IMR-90 (cell line): ENCODE measurements around the gene HAO2. TPM values are rescaled to one million over a fixed set of nuclear protein-coding genes. Genes with fewer than 3 reads are reported as not detected.

Source experiments
- ATAC-seq: fragments of 200-7000 bp; cut with Tn5 transposase; 2 replicates; pipeline ENCODE4 v1.9.1; 2020; ENCODE audit warnings: low read depth, mild to moderate bottlenecking, moderate library complexity
- BruUV-seq: library from RNA; stranded (reverse); fragments of 400-500 nt; replicated peaks from 2 replicates; lab custom pipeline; 2021; lab: Mats Ljungman, UMichigan
- CTCF ChIA-PET: fragments of 300-600 bp; formaldehyde crosslinking; extraction: SDS; loops from one replicate; lab custom pipeline; 2021; ENCODE audit warnings: antibody characterized with exemption; lab: Yijun Ruan, JAX
- POLR2A ChIA-PET: fragments of 300-600 bp; sonication (Branson Sonifier 250); formaldehyde crosslinking; loops from one replicate; lab custom pipeline; 2022; ENCODE audit warnings: antibody characterized with exemption; ENCODE audit not compliant: unreplicated experiment; lab: Charles Lee
- DNase-seq: peaks from one replicate; pipeline ENCODE4 v3.0.0; 2013
- H2AFZ ChIP-seq: replicated peaks from 2 replicates; pipeline ENCODE3; 2013; ENCODE audit warnings: low read length, mild to moderate bottlenecking; ENCODE audit not compliant: poor library complexity
- H2AK5ac ChIP-seq: 2 replicates; pipeline ENCODE4 v1.6.1; 2013; ENCODE audit warnings: low read depth, low read length, inconsistent platforms
- H2AK9ac ChIP-seq: replicated peaks from 2 replicates; pipeline ENCODE3; 2013; ENCODE audit warnings: mild to moderate bottlenecking, low read depth, low read length, moderate library complexity; ENCODE audit not compliant: poor library complexity
- H2BK120ac ChIP-seq: 2 replicates; pipeline ENCODE4 v1.6.1; 2013; ENCODE audit warnings: low read depth, low read length, inconsistent platforms
- H2BK15ac ChIP-seq: 3 replicates; pipeline ENCODE4 v1.6.1; 2013; ENCODE audit warnings: low read depth, low read length, inconsistent platforms
- H2BK20ac ChIP-seq: 2 replicates; pipeline ENCODE4 v1.6.1; 2013; ENCODE audit warnings: low read depth, mild to moderate bottlenecking, inconsistent platforms, low read length, moderate library complexity
- H2BK5ac ChIP-seq: 2 replicates; pipeline ENCODE4 v1.6.1; 2013; ENCODE audit warnings: mild to moderate bottlenecking, low read depth, low read length, inconsistent platforms; ENCODE audit not compliant: poor library complexity, severe bottlenecking
- H3K14ac ChIP-seq: replicated peaks from 2 replicates; pipeline ENCODE4 v1.6.1; 2013; ENCODE audit warnings: low read depth, low read length, inconsistent platforms
- H3K18ac ChIP-seq: 2 replicates; pipeline ENCODE4 v1.6.1; 2013; ENCODE audit warnings: low read depth, low read length, control low read depth
- H3K23ac ChIP-seq: 2 replicates; pipeline ENCODE4 v1.6.1; 2013; ENCODE audit warnings: low read depth, low read length, inconsistent platforms
- H3K27ac ChIP-seq: 2 replicates; pipeline ENCODE4 v1.5.1; 2013; ENCODE audit warnings: mild to moderate bottlenecking, control low read depth, low read length; ENCODE audit not compliant: insufficient read depth
- H3K27me3 ChIP-seq: 2 replicates; pipeline ENCODE4 v1.6.1; 2013; ENCODE audit warnings: low read length; ENCODE audit not compliant: control insufficient read depth, insufficient read depth
- H3K36me3 ChIP-seq: 2 replicates; pipeline ENCODE4 v1.6.1; 2013; ENCODE audit warnings: low read length, mixed read lengths; ENCODE audit not compliant: control insufficient read depth, insufficient read depth
- H3K4ac ChIP-seq: 2 replicates; pipeline ENCODE4 v1.6.1; 2013; ENCODE audit warnings: low read depth, low read length, inconsistent platforms
- H3K4me1 ChIP-seq: 2 replicates; pipeline ENCODE4 v1.6.1; 2013; ENCODE audit warnings: low read length, mixed read lengths; ENCODE audit not compliant: control insufficient read depth, insufficient read depth
- H3K4me2 ChIP-seq: 2 replicates; pipeline ENCODE4 v1.6.1; 2013; ENCODE audit warnings: low read depth, mild to moderate bottlenecking, control low read depth, low read length, moderate library complexity
- H3K4me3 ChIP-seq: 2 replicates; pipeline ENCODE4 v1.5.1; 2013; ENCODE audit warnings: low read depth, mild to moderate bottlenecking, control low read depth, low read length, moderate library complexity; ENCODE audit not compliant: insufficient read depth
- H3K56ac ChIP-seq: 2 replicates; pipeline ENCODE4 v1.6.1; 2013; ENCODE audit warnings: low read length, inconsistent platforms; ENCODE audit not compliant: insufficient read depth; ENCODE audit errors: extremely low read depth
- H3K79me1 ChIP-seq, 2 experiments: 2 replicates each; pipeline ENCODE4 v1.6.1; 2013; ENCODE audit warnings: low read length in 2 of 2, inconsistent platforms in 1 of 2, low read depth in 1 of 2
- H3K9ac ChIP-seq: 2 replicates; pipeline ENCODE4 v1.6.1; 2013; ENCODE audit warnings: low read depth, low read length, control low read depth
- H3K9me1 ChIP-seq: 2 replicates; pipeline ENCODE4 v1.6.1; 2013; ENCODE audit warnings: low read length, inconsistent platforms; ENCODE audit not compliant: insufficient read depth
- H3K9me3 ChIP-seq: 2 replicates; pipeline ENCODE4 v1.6.1; 2013; ENCODE audit warnings: low read length; ENCODE audit not compliant: control insufficient read depth, insufficient read depth
- H4K20me1 ChIP-seq: 2 replicates; pipeline ENCODE4 v1.6.1; 2013; ENCODE audit warnings: low read length, inconsistent platforms; ENCODE audit not compliant: insufficient read depth
- H4K5ac ChIP-seq: 2 replicates; pipeline ENCODE4 v1.6.1; 2013; ENCODE audit warnings: mild to moderate bottlenecking, low read depth, low read length, control low read depth
- H4K8ac ChIP-seq, 2 experiments: 2 replicates each; pipeline ENCODE4 v1.6.1; 2013; ENCODE audit warnings: low read depth in 2 of 2, low read length in 2 of 2, control low read depth in 1 of 2, inconsistent platforms in 1 of 2
- H4K91ac ChIP-seq: 2 replicates; pipeline ENCODE4 v1.6.1; 2013; ENCODE audit warnings: low read depth, low read length, inconsistent platforms; ENCODE audit not compliant: insufficient read depth
- MAFK ChIP-seq: IDR thresholded peaks from 2 replicates; pipeline ENCODE4 v1.6.1; 2012; ENCODE audit warnings: low read depth, low read length, improper control_type of control experiment
- MAZ ChIP-seq: IDR thresholded peaks from 2 replicates; pipeline ENCODE4 v1.6.1; 2012; ENCODE audit warnings: low read depth, mild to moderate bottlenecking, low read length, improper control_type of control experiment, moderate library complexity, borderline replicate concordance
- MXI1 ChIP-seq: IDR thresholded peaks from 2 replicates; pipeline ENCODE4 v1.6.1; 2012; ENCODE audit warnings: low read depth, mild to moderate bottlenecking, low read length, moderate library complexity, borderline replicate concordance
- NFE2L2 ChIP-seq: fragments of 150-350 bp; IDR thresholded peaks from 2 replicates; pipeline ENCODE4 v1.6.1; 2016; ENCODE audit warnings: low read depth, mild to moderate bottlenecking, low read length
- RAD21 ChIP-seq: IDR thresholded peaks from 2 replicates; pipeline ENCODE4 v1.6.1; 2012; ENCODE audit warnings: low read length, improper control_type of control experiment
- RCOR1 ChIP-seq: IDR thresholded peaks from 2 replicates; pipeline ENCODE4 v1.6.1; 2012; ENCODE audit warnings: mild to moderate bottlenecking, low read length, improper control_type of control experiment; ENCODE audit not compliant: insufficient replicate concordance
- RFX5 ChIP-seq: IDR thresholded peaks from 2 replicates; pipeline ENCODE4 v1.8.0; 2012; ENCODE audit warnings: low read depth, mild to moderate bottlenecking, low read length, moderate library complexity
- SMC3 ChIP-seq: fragments of 150-350 bp; IDR thresholded peaks from 2 replicates; pipeline ENCODE4 v1.6.1; 2016; ENCODE audit warnings: low read depth, mild to moderate bottlenecking, antibody characterized with exemption, low read length, moderate library complexity
- WGBS, 2 experiments: methylation state at CpG; one replicate each; pipeline versions ENCODE4 v1.1.5 to v1.1.7; 2013; ENCODE audit warnings: missing lambda C conversion rate in 2 of 2; ENCODE audit not compliant: insufficient read length in 1 of 2; ENCODE audit errors: extremely low coverage in 2 of 2; 5-methylcytosine and 5-hydroxymethylcytosine counted together
- dilution Hi-C: fragments of 300-500 bp; cut with HindIII; formaldehyde crosslinking; loops from one replicate; pipeline ENCODE4 v1.14.3; 2018; ENCODE audit warnings: low sequenced_read_pairs; ENCODE audit not compliant: unreplicated experiment
- in situ Hi-C: fragments of 300-500 bp; cut with MboI; formaldehyde crosslinking; loops from 3 replicates; pipeline ENCODE4 v1.14.3; 2019; ENCODE audit warnings: low sequenced_read_pairs, inconsistent platforms, mixed read lengths
- intact Hi-C: fragments of 100-400 bp; cut with micrococcal nuclease; formaldehyde crosslinking; loops from 2 replicates; pipeline ENCODE4 v1.10.0; 2022
- polyA plus RNA-seq, 3 experiments: library from polyadenylated mRNA; depleted of rRNA; stranded (reverse); fragments of >200 nt; gene quantifications; 2 replicates each; pipeline ENCODE4 v1.2.3, GENCODE V29; 2012; ENCODE audit warnings: low replicate concordance in 1 of 3
- total RNA-seq: library from RNA; depleted of rRNA; stranded (reverse); fragments of >200 nt; gene quantifications from 2 replicates; pipeline ENCODE4 v1.2.3, GENCODE V29; 2012
- TF ChIP-seq, protein P1 (sequence below): conservative IDR thresholded peaks from 2 replicates; pipeline ENCODE4 v1.5.1; 2012; ENCODE audit warnings: mild to moderate bottlenecking, low read depth, low read length, improper control_type of control experiment
- TF ChIP-seq, protein P2 (sequence below): fragments of 150-350 bp; IDR thresholded peaks from 2 replicates; pipeline ENCODE4 v1.6.1; 2016; ENCODE audit warnings: low read depth, mild to moderate bottlenecking, low read length, moderate library complexity, borderline replicate concordance
- TF ChIP-seq, protein P3 (sequence below): fragments of 150-350 bp; IDR thresholded peaks from 2 replicates; pipeline ENCODE4 v1.6.1; 2017; ENCODE audit warnings: mild to moderate bottlenecking, antibody characterized with exemption, low read length, low read depth

HAO2 gene
- total and polyA plus RNA-seq, 2 of the 4 experiments (the other 2 are of a cell fraction): not detected

DNA sequence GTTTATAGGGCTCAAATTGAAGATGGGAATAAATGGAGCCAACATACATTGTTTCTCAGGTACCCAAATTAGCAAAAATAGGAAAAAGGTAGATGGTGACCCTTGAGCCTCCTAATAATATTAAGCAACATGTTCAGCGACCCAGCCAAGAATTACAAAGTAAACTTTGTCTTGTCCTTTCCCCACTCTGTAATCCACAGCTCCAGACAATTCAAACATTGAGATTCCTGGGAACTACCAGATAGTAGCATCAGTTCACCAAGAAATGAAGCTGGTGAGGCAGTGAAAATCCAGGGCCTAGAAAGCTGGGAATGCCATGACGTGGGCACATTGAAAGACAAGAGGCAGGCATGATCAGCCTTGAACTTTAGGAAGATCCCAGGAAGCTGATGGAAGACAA, 11.7 kb downstream of the HAO2 start:
- no peak overlapping the region for H3K4me2 ChIP-seq
- no peak overlapping the region for H4K5ac ChIP-seq
- no peak overlapping the region for H2AFZ ChIP-seq
- H3K4ac ChIP-seq: no peak overlapping the region
- TF ChIP-seq MAFK (no peak), MAZ (no peak), NFE2L2 (no peak), MXI1 (no peak), SMC3 (no peak), RCOR1 (no peak), RFX5 (no peak), RAD21 (no peak)
- TF ChIP-seq, protein P1, sequence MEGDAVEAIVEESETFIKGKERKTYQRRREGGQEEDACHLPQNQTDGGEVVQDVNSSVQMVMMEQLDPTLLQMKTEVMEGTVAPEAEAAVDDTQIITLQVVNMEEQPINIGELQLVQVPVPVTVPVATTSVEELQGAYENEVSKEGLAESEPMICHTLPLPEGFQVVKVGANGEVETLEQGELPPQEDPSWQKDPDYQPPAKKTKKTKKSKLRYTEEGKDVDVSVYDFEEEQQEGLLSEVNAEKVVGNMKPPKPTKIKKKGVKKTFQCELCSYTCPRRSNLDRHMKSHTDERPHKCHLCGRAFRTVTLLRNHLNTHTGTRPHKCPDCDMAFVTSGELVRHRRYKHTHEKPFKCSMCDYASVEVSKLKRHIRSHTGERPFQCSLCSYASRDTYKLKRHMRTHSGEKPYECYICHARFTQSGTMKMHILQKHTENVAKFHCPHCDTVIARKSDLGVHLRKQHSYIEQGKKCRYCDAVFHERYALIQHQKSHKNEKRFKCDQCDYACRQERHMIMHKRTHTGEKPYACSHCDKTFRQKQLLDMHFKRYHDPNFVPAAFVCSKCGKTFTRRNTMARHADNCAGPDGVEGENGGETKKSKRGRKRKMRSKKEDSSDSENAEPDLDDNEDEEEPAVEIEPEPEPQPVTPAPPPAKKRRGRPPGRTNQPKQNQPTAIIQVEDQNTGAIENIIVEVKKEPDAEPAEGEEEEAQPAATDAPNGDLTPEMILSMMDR: no peak
- TF ChIP-seq, protein P2, sequence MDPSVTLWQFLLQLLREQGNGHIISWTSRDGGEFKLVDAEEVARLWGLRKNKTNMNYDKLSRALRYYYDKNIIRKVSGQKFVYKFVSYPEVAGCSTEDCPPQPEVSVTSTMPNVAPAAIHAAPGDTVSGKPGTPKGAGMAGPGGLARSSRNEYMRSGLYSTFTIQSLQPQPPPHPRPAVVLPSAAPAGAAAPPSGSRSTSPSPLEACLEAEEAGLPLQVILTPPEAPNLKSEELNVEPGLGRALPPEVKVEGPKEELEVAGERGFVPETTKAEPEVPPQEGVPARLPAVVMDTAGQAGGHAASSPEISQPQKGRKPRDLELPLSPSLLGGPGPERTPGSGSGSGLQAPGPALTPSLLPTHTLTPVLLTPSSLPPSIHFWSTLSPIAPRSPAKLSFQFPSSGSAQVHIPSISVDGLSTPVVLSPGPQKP: no peak
- TF ChIP-seq, protein P3, sequence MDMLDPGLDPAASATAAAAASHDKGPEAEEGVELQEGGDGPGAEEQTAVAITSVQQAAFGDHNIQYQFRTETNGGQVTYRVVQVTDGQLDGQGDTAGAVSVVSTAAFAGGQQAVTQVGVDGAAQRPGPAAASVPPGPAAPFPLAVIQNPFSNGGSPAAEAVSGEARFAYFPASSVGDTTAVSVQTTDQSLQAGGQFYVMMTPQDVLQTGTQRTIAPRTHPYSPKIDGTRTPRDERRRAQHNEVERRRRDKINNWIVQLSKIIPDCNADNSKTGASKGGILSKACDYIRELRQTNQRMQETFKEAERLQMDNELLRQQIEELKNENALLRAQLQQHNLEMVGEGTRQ: no peak
- WGBS, 2 experiments: no CpG with 5 or more reads among the region's 2 CpGs
- H3K14ac ChIP-seq: no peak overlapping the region
- no peak overlapping the region for H3K18ac ChIP-seq
- H3K27me3 ChIP-seq: no peaks in the 10 kb centered on the region
- ChIA-PET CTCF (no interaction called here), POLR2A (no interaction called here)
- no peaks in the 10 kb centered on the region for H3K36me3 ChIP-seq
- H3K4me1 ChIP-seq: no peaks in the 10 kb centered on the region
- no peak overlapping the region for H2BK15ac ChIP-seq
- no peak overlapping the region for H2BK20ac ChIP-seq
- H3K9ac ChIP-seq: no peak overlapping the region
- H3K23ac ChIP-seq: no peak overlapping the region
- no peaks in the 10 kb centered on the region for H4K20me1 ChIP-seq
- H3K9me1 ChIP-seq: peaks cover 2% of the 10 kb centered on the region; the same call in 1 of the 2 replicates
- no TSS peak for BruUV-seq
- no peak overlapping the region for H2BK120ac ChIP-seq
- no peak overlapping the region for H4K8ac ChIP-seq
- DNase-seq (no peak), ATAC-seq (no peak)
- in situ Hi-C loops (no loop called here), dilution Hi-C loops (no loop called here), intact Hi-C loops (no loop called here)
- H3K4me3 ChIP-seq: no peak overlapping the region
- no peak overlapping the region for H2AK5ac ChIP-seq
- no peak overlapping the region for H2AK9ac ChIP-seq
- no peak overlapping the region for H3K27ac ChIP-seq
- no peak overlapping the region for H4K91ac ChIP-seq
- no peaks in the 10 kb centered on the region for H3K79me1 ChIP-seq
- no peak overlapping the region for H2BK5ac ChIP-seq
- no peak overlapping the region for H3K56ac ChIP-seq
- H3K9me3 ChIP-seq: no peaks in the 10 kb centered on the region
